ENCODE data around the gene MEMO1. TPM values are rescaled to one million over a fixed set of nuclear protein-coding genes. Genes with fewer than 3 reads are reported as not detected.

The MEMO1 gene
- total RNA-seq, 1 donor from 2014 or later = 41.9 TPM

- no peak for TF ChIP-seq CTCF (IDR thresholded peaks at IDR 0.05; ENCODE audit: borderline replicate concordance)
- H3K36me3 ChIP-seq = peaks cover 42% of the 10 kb centered on the region
- no peak overlapping the region for H3K4me3 ChIP-seq
- intact Hi-C loops (cut with micrococcal nuclease) = no loop called here
- no peaks in the 10 kb centered on the region for H3K27me3 ChIP-seq (ENCODE audit: low read depth)
- H3K4me1 ChIP-seq = no peaks in the 10 kb centered on the region
- no peak for DNase-seq
- H3K9me3 ChIP-seq (replicated peaks) = peaks cover 33% of the 10 kb centered on the region
- no peak overlapping the region for H3K27ac ChIP-seq (replicated peaks)
Measured at GRCh38 chr2:31896293-31896692, 114.5 kb downstream of the MEMO1 start.

DNA sequence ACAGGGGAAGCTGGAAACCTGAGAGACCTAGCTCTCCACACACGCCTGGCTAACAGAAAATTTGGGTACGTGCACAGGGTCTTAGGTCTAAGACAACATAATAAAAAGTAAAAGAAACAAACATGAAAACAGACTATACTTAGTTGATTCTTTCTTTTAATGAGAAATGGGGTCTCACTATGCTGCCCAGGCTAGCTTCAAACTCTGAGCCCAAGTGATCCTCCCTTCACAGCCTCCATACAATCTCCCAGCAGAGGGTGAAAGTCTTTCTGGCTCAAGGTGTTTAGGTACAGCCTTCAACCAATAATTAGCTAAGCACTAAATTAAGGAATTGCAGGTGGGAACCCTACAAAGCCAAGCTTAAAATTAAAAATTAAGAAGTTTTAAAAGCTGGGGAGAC lies 116.2 kb downstream of the MEMO1 start:
- H3K4me1 ChIP-seq = no peaks in the 10 kb centered on the region
- H3K27me3 ChIP-seq (ENCODE audit: low read depth) = no peaks in the 10 kb centered on the region
- peaks cover 30% of the 10 kb centered on the region for H3K9me3 ChIP-seq (replicated peaks)
- intact Hi-C loops (cut with micrococcal nuclease) = no loop called here
- H3K4me3 ChIP-seq = no peak overlapping the region
- TF ChIP-seq CTCF (IDR thresholded peaks at IDR 0.05; ENCODE audit: borderline replicate concordance) = no peak
- DNase-seq = no peak
- H3K36me3 ChIP-seq = peaks cover 36% of the 10 kb centered on the region
- no peak overlapping the region for H3K27ac ChIP-seq (replicated peaks)

DNA sequence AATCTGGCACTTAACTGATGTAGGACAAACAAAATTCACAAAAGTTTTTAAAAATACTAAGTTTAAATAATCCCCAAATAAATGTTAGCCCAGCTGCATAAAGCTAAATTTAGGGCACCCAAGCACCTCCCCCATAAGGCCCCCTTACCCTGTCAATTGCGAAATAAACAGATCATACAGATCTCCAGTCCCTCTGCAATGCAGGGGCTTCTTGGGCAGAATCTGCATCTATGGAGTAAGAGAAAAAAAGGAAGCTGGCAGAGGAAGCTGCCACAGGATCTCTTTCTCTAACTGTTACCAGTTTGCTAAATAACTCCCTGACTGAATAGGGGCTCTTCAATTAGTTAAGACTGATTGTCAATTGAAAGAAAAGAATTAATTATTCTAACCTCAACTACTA lies 117.7 kb downstream of the MEMO1 start:
- TF ChIP-seq CTCF (IDR thresholded peaks at IDR 0.05; ENCODE audit: borderline replicate concordance) = no peak
- no peak overlapping the region for H3K27ac ChIP-seq (replicated peaks)
- H3K9me3 ChIP-seq (replicated peaks) = peaks cover 15% of the 10 kb centered on the region
- intact Hi-C loops (cut with micrococcal nuclease) = no loop called here
- no peaks in the 10 kb centered on the region for H3K4me1 ChIP-seq
- no peaks in the 10 kb centered on the region for H3K27me3 ChIP-seq (ENCODE audit: low read depth)
- peaks cover 22% of the 10 kb centered on the region for H3K36me3 ChIP-seq
- H3K4me3 ChIP-seq = no peak overlapping the region
- DNase-seq = no peak

GRCh38 chr2:31889044-31889443 lies 121.8 kb downstream of the MEMO1 start:
- intact Hi-C loops (cut with micrococcal nuclease) = no loop called here
- H3K4me1 ChIP-seq = no peaks in the 10 kb centered on the region
- H3K9me3 ChIP-seq (replicated peaks) = no peaks in the 10 kb centered on the region
- no peaks in the 10 kb centered on the region for H3K27me3 ChIP-seq (ENCODE audit: low read depth)
- no peak overlapping the region for H3K27ac ChIP-seq (replicated peaks)
- H3K4me3 ChIP-seq = no peak overlapping the region
- no peak for DNase-seq
- TF ChIP-seq CTCF (IDR thresholded peaks at IDR 0.05; ENCODE audit: borderline replicate concordance) = no peak
- peaks cover 10% of the 10 kb centered on the region for H3K36me3 ChIP-seq

DNA sequence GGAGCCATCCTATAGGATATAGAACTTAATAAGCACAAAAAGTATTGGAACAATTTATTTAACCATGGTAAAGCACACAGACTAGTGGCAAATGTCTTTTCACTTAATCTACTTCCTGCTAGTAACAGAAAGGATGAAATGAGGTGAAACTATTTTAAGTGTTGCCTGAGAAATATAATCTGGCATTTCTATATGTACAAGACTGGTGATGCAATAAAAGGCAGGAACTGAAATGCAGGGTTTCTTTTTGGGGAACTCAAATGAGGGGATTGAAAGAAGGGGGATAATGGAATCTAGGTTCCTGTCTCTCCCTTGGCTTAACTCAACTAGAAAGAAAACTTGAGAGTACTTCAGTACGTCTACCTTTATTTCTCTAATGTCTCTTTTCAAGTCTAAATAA lies 122.3 kb downstream of the MEMO1 start:
- no peaks in the 10 kb centered on the region for H3K4me1 ChIP-seq
- H3K27me3 ChIP-seq (ENCODE audit: low read depth) = no peaks in the 10 kb centered on the region
- peaks cover 10% of the 10 kb centered on the region for H3K36me3 ChIP-seq
- H3K4me3 ChIP-seq = no peak overlapping the region
- no peaks in the 10 kb centered on the region for H3K9me3 ChIP-seq (replicated peaks)
- no peak overlapping the region for H3K27ac ChIP-seq (replicated peaks)
- DNase-seq = no peak
- no peak for TF ChIP-seq CTCF (IDR thresholded peaks at IDR 0.05; ENCODE audit: borderline replicate concordance)
- intact Hi-C loops (cut with micrococcal nuclease) = no loop called here

DNA sequence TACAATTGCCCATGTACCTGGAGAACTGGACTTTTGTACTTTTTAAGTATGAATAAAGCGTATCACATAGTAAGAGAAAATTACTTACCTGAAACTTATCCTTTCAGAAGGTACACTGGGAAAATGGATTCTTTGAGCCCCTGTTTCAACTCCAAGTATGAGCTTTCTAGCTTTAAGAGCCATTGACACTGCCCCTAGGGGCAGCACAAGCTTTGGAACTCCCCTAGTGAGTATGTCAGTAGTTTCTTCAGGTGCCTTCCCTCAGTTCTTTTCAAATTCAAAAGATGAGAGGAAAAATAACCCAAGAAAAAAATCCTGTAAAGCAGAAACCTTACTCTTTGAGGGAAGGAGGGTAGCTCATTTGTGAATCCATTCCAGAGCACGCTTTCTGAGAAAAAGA lies 124.1 kb downstream of the MEMO1 start:
- H3K9me3 ChIP-seq (replicated peaks) = no peaks in the 10 kb centered on the region
- H3K27me3 ChIP-seq (ENCODE audit: low read depth) = no peaks in the 10 kb centered on the region
- intact Hi-C loops (cut with micrococcal nuclease) = no loop called here
- H3K27ac ChIP-seq (replicated peaks) = no peak overlapping the region
- H3K36me3 ChIP-seq = peaks cover 10% of the 10 kb centered on the region
- H3K4me1 ChIP-seq = no peaks in the 10 kb centered on the region
- no peak for DNase-seq
- no peak overlapping the region for H3K4me3 ChIP-seq
- peak; percentile 34 for TF ChIP-seq CTCF (IDR thresholded peaks at IDR 0.05; ENCODE audit: borderline replicate concordance)

All from left ventricle myocardium inferior (tissue), 1 donor.